Endothelial cell of umbilical vein (primary cell): ENCODE measurements around the gene COG5. TPM values are rescaled to one million over a fixed set of nuclear protein-coding genes. Genes with fewer than 3 reads are reported as not detected.

Experiments used
- BruUV-seq: library from RNA; stranded (reverse); fragments of 400-500 nt; replicated peaks from 2 replicates; lab custom pipeline; 2021; lab: Mats Ljungman, UMichigan
- CTCF ChIA-PET: fragments of 300-600, 350-600 bp; sonication (Branson Sonifier 250); formaldehyde crosslinking; loops from one replicate; lab custom pipeline; 2021; ENCODE audit warnings: antibody characterized with exemption, inconsistent platforms; lab: Charles Lee
- POLR2A ChIA-PET: fragments of 300-600, 350-600 bp; sonication (Branson Sonifier 250); formaldehyde crosslinking; loops from one replicate; lab custom pipeline; 2021; ENCODE audit warnings: antibody characterized with exemption, inconsistent platforms; lab: Charles Lee
- DNase-seq: peaks from one replicate; pipeline ENCODE4 v3.0.0-alpha.2; 2011; ENCODE audit warnings: low read depth, low spot score
- FAIRE-seq: peaks from 2 replicates; lab custom pipeline; 2011; peaks lifted over from hg19 to GRCh38; lab: Jason Lieb, UNC
- H2AFZ ChIP-seq: 2 replicates; pipeline ENCODE4 v1.6.0; 2012; ENCODE audit warnings: low read depth, low read length, control low read depth, inconsistent platforms
- H3K27ac ChIP-seq: 2 replicates; pipeline ENCODE4 v1.5.1; 2011; ENCODE audit warnings: low read depth, mild to moderate bottlenecking, control low read depth, low read length, moderate library complexity; ENCODE audit not compliant: insufficient read depth
- H3K27me3 ChIP-seq, 2 experiments: 2 replicates each; pipeline versions ENCODE4 v1.6.0 to v1.6.1; 2011; ENCODE audit warnings: low read length in 2 of 2, mixed read lengths in 1 of 2; ENCODE audit not compliant: control insufficient read depth in 2 of 2, insufficient read depth in 2 of 2
- H3K36me3 ChIP-seq, 2 experiments: 2 replicates in 1 of 2; 3 replicates in 1 of 2; pipeline ENCODE4 v1.5.1; 2011; ENCODE audit warnings: low read length in 2 of 2, mild to moderate bottlenecking in 1 of 2, moderate library complexity in 1 of 2; ENCODE audit not compliant: control insufficient read depth in 2 of 2, insufficient read depth in 2 of 2; ENCODE audit errors: extremely low read depth in 1 of 2
- H3K4me1 ChIP-seq: 3 replicates; pipeline ENCODE4 v1.5.1; 2011; ENCODE audit warnings: mild to moderate bottlenecking, low read length; ENCODE audit not compliant: control insufficient read depth, insufficient read depth; ENCODE audit errors: extremely low read depth
- H3K4me2 ChIP-seq: 2 replicates; pipeline ENCODE4 v1.6.1; 2011; ENCODE audit warnings: low read length, control low read depth, mixed read lengths; ENCODE audit not compliant: insufficient read depth
- H3K4me3 ChIP-seq, 3 experiments: fragments of 200-600 bp in 1 of 3; sonication (generic), shearing (Covaris generic) in 1 of 3; replicated peaks in 1 of 3; 2 replicates each; pipeline ENCODE4 v1.5.1; 2011 to 2016; ENCODE audit warnings: control low read depth in 3 of 3, low read length in 3 of 3, mild to moderate bottlenecking in 2 of 3, inconsistent platforms in 1 of 3, low read depth in 1 of 3, moderate library complexity in 1 of 3; ENCODE audit not compliant: insufficient read depth in 1 of 3
- H3K79me2 ChIP-seq: 2 replicates; pipeline ENCODE4 v1.6.0; 2012; ENCODE audit warnings: low read length, inconsistent platforms; ENCODE audit not compliant: control insufficient read depth, insufficient read depth
- H3K9ac ChIP-seq: replicated peaks from 2 replicates; pipeline ENCODE3; 2011; ENCODE audit warnings: low read length, control low read depth; ENCODE audit not compliant: insufficient read depth; ENCODE audit errors: extremely low read depth
- H3K9me1 ChIP-seq: replicated peaks from 3 replicates; pipeline ENCODE4 v1.6.0; 2011; ENCODE audit warnings: mild to moderate bottlenecking, low read length; ENCODE audit not compliant: control insufficient read depth, insufficient read depth; ENCODE audit errors: extremely low read depth
- H3K9me3 ChIP-seq: replicated peaks from 2 replicates; pipeline ENCODE4 v1.5.1; 2012; ENCODE audit warnings: low read length, inconsistent platforms; ENCODE audit not compliant: control insufficient read depth, insufficient read depth
- H4K20me1 ChIP-seq: replicated peaks from 2 replicates; pipeline ENCODE3; 2011; ENCODE audit warnings: mild to moderate bottlenecking, low read length; ENCODE audit not compliant: control insufficient read depth, insufficient read depth; ENCODE audit errors: extremely low read depth
- CTCF ChIP-seq, 2 donors: IDR thresholded peaks; 1 replicate in 1 of 2; 2 replicates in 1 of 2; pipeline ENCODE4 v1.5.1; 2011; ENCODE audit warnings: low read length in 2 of 2, mild to moderate bottlenecking in 2 of 2, moderate library complexity in 2 of 2, control low read depth in 1 of 2, inconsistent platforms in 1 of 2, low read depth in 1 of 2; ENCODE audit not compliant: insufficient read depth in 1 of 2; ENCODE audit errors: extremely low read depth in 1 of 2
- MYC ChIP-seq: IDR thresholded peaks from one replicate; pipeline ENCODE4 v1.6.1; 2011; ENCODE audit warnings: mild to moderate bottlenecking, low read depth, low read length
- dilution Hi-C: fragments of 300-500 bp; cut with MboI; formaldehyde crosslinking; loops from one replicate; pipeline ENCODE4 v1.15.0; 2019; ENCODE audit warnings: low sequenced_read_pairs; ENCODE audit not compliant: extremely low pct_ligation_motif_present
- intact Hi-C: fragments of 100-400 bp; cut with micrococcal nuclease; formaldehyde crosslinking; loops from one replicate; pipeline ENCODE4 v1.10.0; 2022
- polyA plus RNA-seq, 4 experiments: library from polyadenylated mRNA; depleted of rRNA in 3 of 4; stranded (reverse) in 3 of 4; unstranded in 1 of 4; fragments of >200 nt; gene quantifications; 2 replicates each; pipeline versions ENCODE4 v1.2.1 to v1.2.3, GENCODE V29; 2011 to 2012; ENCODE audit warnings: missing spikeins in 1 of 4
- total RNA-seq: library from RNA; stranded (reverse); gene quantifications from 2 replicates; pipeline ENCODE4 v1.2.3, GENCODE V29; 2021
- TF ChIP-seq, protein P1 (sequence below): IDR thresholded peaks from 2 replicates; pipeline ENCODE4 v1.6.1; 2011; ENCODE audit not compliant: insufficient read depth, insufficient read length

Gene COG5
- total and polyA plus RNA-seq, 2 donors (not counting 3 experiments of a cell fraction or from before 2014, with no cell fraction given), result 18.8 to 45.3 TPM

GRCh38 chr7:107201795-107202450 is 361.8 kb downstream of the COG5 start:
- H3K27ac ChIP-seq, result no peak overlapping the region
- H3K4me2 ChIP-seq, result no peak overlapping the region
- ChIA-PET POLR2A (no interaction called here), CTCF (interaction anchor here (1.0 to 5.3 kb wide), 5 partner anchors 254 to 678 kb away, joined by 3 to 19 read pairs (median 4); no protein-coding TSS in a partner anchor)
- DNase-seq (peak; percentile 42), FAIRE-seq (peak; percentile 54)
- H3K9me1 ChIP-seq, result no peaks in the 10 kb centered on the region
- TF ChIP-seq MYC, result no peak
- peak; percentile 42 to 45 for TF ChIP-seq CTCF (IDR thresholded peaks at IDR 0.05; ENCODE audit: extremely low read depth in 1 of 2, insufficient read depth in 1 of 2, low read depth in 1 of 2, low read length in 2 of 2)
- TF ChIP-seq, protein P1, sequence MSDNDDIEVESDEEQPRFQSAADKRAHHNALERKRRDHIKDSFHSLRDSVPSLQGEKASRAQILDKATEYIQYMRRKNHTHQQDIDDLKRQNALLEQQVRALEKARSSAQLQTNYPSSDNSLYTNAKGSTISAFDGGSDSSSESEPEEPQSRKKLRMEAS, result no peak
- no peak overlapping the region for H2AFZ ChIP-seq
- BruUV-seq, result TSS peak; percentile 22
- peaks cover 2% of the 10 kb centered on the region for H4K20me1 ChIP-seq
- H3K36me3 ChIP-seq, result peaks cover 11 to 14% of the 10 kb centered on the region in 2 experiments
- H3K79me2 ChIP-seq, result no peaks in the 10 kb centered on the region
- no peaks in the 10 kb centered on the region for H3K9me3 ChIP-seq
- intact Hi-C loops (loop anchor here (1.0 to 5.0 kb wide), 3 partner anchors 299 to 677 kb away; no protein-coding TSS in a partner anchor), dilution Hi-C loops (no loop called here)
- no peaks in the 10 kb centered on the region for H3K4me1 ChIP-seq
- H3K4me3 ChIP-seq, result no peak overlapping the region
- no peak overlapping the region for H3K9ac ChIP-seq
- H3K27me3 ChIP-seq, result no peaks in the 10 kb centered on the region
